HepG2 (cell line): ENCODE measurements around the gene XRCC2. TPM values are rescaled to one million over a fixed set of nuclear protein-coding genes. Genes with fewer than 3 reads are reported as not detected.

ENCODE experiments used
- ATAC-seq: fragments of 200-7000 bp; cut with Tn5 transposase; 3 replicates; pipeline ENCODE4 v1.9.1; 2020; ENCODE audit warnings: mild to moderate bottlenecking, moderate library complexity
- BruUV-seq: library from RNA; stranded (reverse); fragments of 400-500 nt; replicated peaks from 2 replicates; lab custom pipeline; 2021; lab: Mats Ljungman, UMichigan
- CTCF ChIA-PET: fragments of 300-600 bp; formaldehyde crosslinking; extraction: SDS; loops from one replicate; lab custom pipeline; 2021; ENCODE audit warnings: low total read pairs, inconsistent platforms, low intra/inter-chr PET ratio; lab: Yijun Ruan, JAX
- POLR2A ChIA-PET: fragments of 350-600 bp; sonication (Branson Sonifier 250); formaldehyde crosslinking; loops from one replicate; lab custom pipeline; 2020; ENCODE audit warnings: antibody characterized with exemption, inconsistent platforms; lab: Yijun Ruan, JAX
- DNase-seq: peaks from one replicate; pipeline ENCODE4 v3.0.0-alpha.2; 2015; ENCODE audit warnings: low spot score
- FAIRE-seq: peaks from 3 replicates; lab custom pipeline; 2011; peaks lifted over from hg19 to GRCh38; lab: Jason Lieb, UNC
- H2AFZ ChIP-seq: one replicate; pipeline ENCODE4 v1.6.1; 2011; ENCODE audit warnings: low read length, inconsistent platforms
- H3K27ac ChIP-seq: fragments of 300-600 bp; 3 replicates; pipeline ENCODE4 v1.8.0; 2011; ENCODE audit warnings: mixed run types, mild to moderate bottlenecking, mixed read lengths, low read length, inconsistent platforms; ENCODE audit not compliant: insufficient read depth; ENCODE audit errors: extremely low read length
- H3K27me3 ChIP-seq, 2 experiments: fragments of 200-600 bp in 1 of 2; 2 replicates in 1 of 2; 3 replicates in 1 of 2; pipeline versions ENCODE4 v1.6.0 to v1.8.0; 2011; ENCODE audit warnings: low read length in 2 of 2, mild to moderate bottlenecking in 2 of 2, moderate library complexity in 2 of 2, inconsistent platforms in 1 of 2; ENCODE audit not compliant: insufficient read depth in 2 of 2, control insufficient read depth in 1 of 2
- H3K36me3 ChIP-seq, 2 experiments: fragments of 200-600 bp in 1 of 2; replicated peaks in 1 of 2; 2 replicates in 1 of 2; 3 replicates in 1 of 2; pipeline versions ENCODE4 v1.5.1 to v1.8.0; 2011; ENCODE audit warnings: low read length in 2 of 2, inconsistent platforms in 1 of 2; ENCODE audit not compliant: insufficient read depth in 2 of 2, control insufficient read depth in 1 of 2
- H3K4me1 ChIP-seq: 2 replicates; pipeline ENCODE4 v1.5.1; 2012; ENCODE audit warnings: low read length, inconsistent platforms; ENCODE audit not compliant: insufficient read depth
- H3K4me2 ChIP-seq: 2 replicates; pipeline ENCODE4 v1.6.0; 2011; ENCODE audit warnings: low read depth, low read length, inconsistent platforms
- H3K4me3 ChIP-seq, 3 experiments: fragments of 200-600 bp in 1 of 3; sonication (generic), shearing (Covaris generic) in 1 of 3; replicated peaks in 1 of 3; 2 replicates each; pipeline ENCODE4 v1.5.1; 2011 to 2016; ENCODE audit warnings: low read length in 3 of 3, inconsistent platforms in 2 of 3, low read depth in 2 of 3, mild to moderate bottlenecking in 2 of 3, control low read depth in 1 of 3, mixed read lengths in 1 of 3; ENCODE audit not compliant: insufficient read depth in 1 of 3
- H3K79me2 ChIP-seq: one replicate; pipeline ENCODE4 v1.6.1; 2011; ENCODE audit warnings: low read length, inconsistent platforms; ENCODE audit not compliant: insufficient read depth
- H3K9ac ChIP-seq: 2 replicates; pipeline ENCODE4 v1.6.0; 2011; ENCODE audit warnings: mild to moderate bottlenecking, low read depth, low read length, inconsistent platforms; ENCODE audit not compliant: insufficient read depth
- H3K9me3 ChIP-seq: 2 replicates; pipeline ENCODE4 v1.5.1; 2012; ENCODE audit warnings: mild to moderate bottlenecking, low read length
- H4K20me1 ChIP-seq: 2 replicates; pipeline ENCODE4 v1.6.0; 2011; ENCODE audit warnings: inconsistent platforms, mild to moderate bottlenecking, low read length, moderate library complexity; ENCODE audit not compliant: insufficient read depth
- GMEB1 ChIP-seq: sonication (generic); formaldehyde crosslinking; IDR thresholded peaks from 2 replicates; pipeline ENCODE4 v1.5.1; 2020; ENCODE audit warnings: missing genetic modification reagents, mild to moderate bottlenecking, borderline replicate concordance
- HNF1A ChIP-seq, 2 experiments: sonication (generic) in 1 of 2; formaldehyde crosslinking in 1 of 2; IDR thresholded peaks; 2 replicates each; pipeline versions ENCODE4 v1.4.0 to v1.6.1; 2016 to 2020; ENCODE audit warnings: borderline replicate concordance in 1 of 2, low read depth in 1 of 2, mild to moderate bottlenecking in 1 of 2, missing genetic modification reagents in 1 of 2
- MEF2D ChIP-seq: sonication (generic); formaldehyde crosslinking; IDR thresholded peaks from 2 replicates; pipeline ENCODE4 v1.5.1; 2020; ENCODE audit warnings: mild to moderate bottlenecking, missing genetic modification reagents
- NCOA1 ChIP-seq: sonication (generic); formaldehyde crosslinking; IDR thresholded peaks from 2 replicates; pipeline ENCODE4 v1.9.0; 2021; ENCODE audit warnings: missing genetic modification reagents
- PRPF4 ChIP-seq: fragments of 200-400 bp; formaldehyde crosslinking; IDR thresholded peaks from 2 replicates; pipeline ENCODE4 v1.6.1; 2016; ENCODE audit warnings: low read length, low read depth; ENCODE audit not compliant: poor library complexity, severe bottlenecking
- RCOR2 ChIP-seq: IDR thresholded peaks from 2 replicates; pipeline ENCODE4 v1.6.1; 2016; ENCODE audit warnings: missing biosample characterization, missing genetic modification reagents
- STAT5B ChIP-seq: sonication (generic); formaldehyde crosslinking; IDR thresholded peaks from 2 replicates; pipeline ENCODE4 v1.4.0; 2020; ENCODE audit warnings: missing genetic modification reagents
- ZNF292 ChIP-seq: sonication (generic); formaldehyde crosslinking; IDR thresholded peaks from 2 replicates; pipeline ENCODE4 v1.8.1; 2022; ENCODE audit warnings: mild to moderate bottlenecking, low read depth, missing genetic modification reagents, borderline replicate concordance
- ZNF768 ChIP-seq: sonication (generic); formaldehyde crosslinking; IDR thresholded peaks from 2 replicates; pipeline ENCODE4 v1.4.0; 2020; ENCODE audit warnings: missing genetic modification reagents
- WGBS: methylation state at CpG from one replicate; pipeline ENCODE4 v1.1.6; 2017; ENCODE audit warnings: low lambda C conversion rate; 5-methylcytosine and 5-hydroxymethylcytosine counted together
- in situ Hi-C: cut with HindIII; loops from 2 replicates; pipeline ENCODE4 v1.10.0; 2017; ENCODE audit warnings: low pct_unique_long_range_greater_than_20kb; ENCODE audit not compliant: extremely low pct_ligation_motif_present
- intact Hi-C: fragments of 100-400 bp; cut with micrococcal nuclease; formaldehyde crosslinking; loops from one replicate; pipeline ENCODE4 v1.10.0; 2022; ENCODE audit not compliant: unreplicated experiment
- polyA plus RNA-seq, 8 experiments: library from polyadenylated mRNA; depleted of rRNA in 3 of 8; stranded (reverse) in 7 of 8; unstranded in 1 of 8; fragments of >200 nt; fragmentation: Illumina TruSeq in 4 of 8; extraction: Trizol in 4 of 8; gene quantifications; 2 replicates each; pipeline versions ENCODE4 v1.2.1 to v1.2.3, GENCODE V29; 2011 to 2016; ENCODE audit warnings: low read depth in 4 of 8, missing spikeins in 1 of 8, mixed read lengths in 1 of 8; ENCODE audit not compliant: insufficient read depth in 1 of 8
- total RNA-seq, 5 experiments: library from RNA; depleted of rRNA; stranded (reverse); fragments of >200 nt; fragmentation: Illumina TruSeq; extraction: Trizol; gene quantifications; 2 replicates each; pipeline ENCODE4 v1.2.3, GENCODE V29; 2016; ENCODE audit warnings: low read depth in 1 of 5
- TF ChIP-seq, protein P1 (sequence below): sonication (generic); formaldehyde crosslinking; IDR thresholded peaks from 2 replicates; pipeline ENCODE4 v1.4.0; 2020; ENCODE audit warnings: missing genetic modification reagents

XRCC2 gene
- total and polyA plus RNA-seq, 2 of the 13 experiments (the other 11 are each of a cell fraction or from before 2014, with no cell fraction given) = 3.8 to 14.5 TPM

DNA sequence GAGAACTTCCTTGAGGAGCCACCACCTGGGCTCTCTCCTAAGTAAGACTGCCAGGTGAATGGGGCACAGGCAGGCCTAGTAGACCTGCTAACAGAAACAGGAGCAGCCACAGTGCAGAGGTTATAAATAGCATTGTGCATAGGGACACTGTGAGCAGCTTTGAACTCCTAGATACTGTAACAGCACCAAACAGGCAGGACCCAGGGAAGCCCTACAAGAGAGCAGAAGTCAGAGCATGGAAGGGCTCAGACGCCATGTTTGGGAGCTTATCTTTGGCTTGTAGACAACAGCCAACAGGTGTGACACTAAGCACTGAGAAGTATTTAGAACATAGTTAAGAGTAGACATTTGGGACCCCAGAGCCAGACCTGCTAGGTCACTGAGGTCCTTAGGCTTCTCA is 14.5 kb downstream of the XRCC2 start (continued):
- TF ChIP-seq GMEB1 (CRISPR knock-in tag) = no peak
- TF ChIP-seq, protein P1, sequence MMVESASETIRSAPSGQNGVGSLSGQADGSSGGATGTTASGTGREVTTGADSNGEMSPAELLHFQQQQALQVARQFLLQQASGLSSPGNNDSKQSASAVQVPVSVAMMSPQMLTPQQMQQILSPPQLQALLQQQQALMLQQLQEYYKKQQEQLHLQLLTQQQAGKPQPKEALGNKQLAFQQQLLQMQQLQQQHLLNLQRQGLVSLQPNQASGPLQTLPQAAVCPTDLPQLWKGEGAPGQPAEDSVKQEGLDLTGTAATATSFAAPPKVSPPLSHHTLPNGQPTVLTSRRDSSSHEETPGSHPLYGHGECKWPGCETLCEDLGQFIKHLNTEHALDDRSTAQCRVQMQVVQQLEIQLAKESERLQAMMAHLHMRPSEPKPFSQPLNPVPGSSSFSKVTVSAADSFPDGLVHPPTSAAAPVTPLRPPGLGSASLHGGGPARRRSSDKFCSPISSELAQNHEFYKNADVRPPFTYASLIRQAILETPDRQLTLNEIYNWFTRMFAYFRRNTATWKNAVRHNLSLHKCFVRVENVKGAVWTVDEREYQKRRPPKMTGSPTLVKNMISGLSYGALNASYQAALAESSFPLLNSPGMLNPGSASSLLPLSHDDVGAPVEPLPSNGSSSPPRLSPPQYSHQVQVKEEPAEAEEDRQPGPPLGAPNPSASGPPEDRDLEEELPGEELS (CRISPR knock-in tag) = no peak
- no peak for TF ChIP-seq STAT5B (CRISPR knock-in tag)
- TF ChIP-seq, all 625 proteins: peak for 0

DNA sequence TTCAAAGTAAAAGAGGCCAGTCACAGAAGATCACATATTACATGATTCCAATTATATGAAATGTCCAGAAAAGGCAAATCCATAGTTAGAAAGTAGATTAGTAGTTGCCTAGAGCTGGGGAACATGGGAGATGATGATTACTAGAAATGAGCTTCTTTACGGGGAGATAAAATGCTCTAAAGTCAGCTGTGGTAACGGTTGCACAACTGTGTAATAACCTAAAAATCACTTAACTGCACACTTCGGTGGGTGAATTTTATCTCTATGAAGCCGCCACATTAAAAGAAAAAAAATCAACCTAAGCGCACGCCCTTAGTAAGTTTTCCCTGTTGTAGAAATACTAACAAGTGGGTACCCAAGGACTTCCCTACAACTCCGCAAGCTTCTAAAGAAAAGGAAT is 15.9 kb downstream of the XRCC2 start:
- no peak for ATAC-seq
- H3K9ac ChIP-seq = no peak overlapping the region
- CTCF ChIA-PET = no interaction called here
- no peaks in the 10 kb centered on the region for H4K20me1 ChIP-seq
- intact Hi-C loops (no loop called here), in situ Hi-C loops (no loop called here)
- no peak for DNase-seq
- no peak overlapping the region for H2AFZ ChIP-seq
- H3K4me2 ChIP-seq = no peak overlapping the region
- peaks cover 20% of the 10 kb centered on the region for H3K4me1 ChIP-seq
- no peak overlapping the region for H3K27ac ChIP-seq
- TF ChIP-seq ZNF768 = no peak
- no peak for TF ChIP-seq MEF2D (CRISPR knock-in tag)
- TF ChIP-seq NCOA1 = no peak
- TF ChIP-seq PRPF4 = no peak
- no peak for TF ChIP-seq ZNF292 (CRISPR knock-in tag)
- no peak for TF ChIP-seq HNF1A (IDR thresholded peaks at IDR 0.05; ENCODE audit: low read depth)
- no peak for TF ChIP-seq HNF1A (CRISPR knock-in tag; IDR thresholded peaks at IDR 0.05; ENCODE audit: borderline replicate concordance)
- TF ChIP-seq RCOR2 (CRISPR knock-in tag) = no peak
- TF ChIP-seq, all 625 proteins: peak for 0
- 97% methylated on average over 7 of the region's 7 CpGs for WGBS
- no peaks in the 10 kb centered on the region for H3K9me3 ChIP-seq
- POLR2A ChIA-PET = no interaction called here
- H3K27me3 ChIP-seq = no peaks in the 10 kb centered on the region
- H3K4me3 ChIP-seq = no peak overlapping the region
- peaks cover 2 to 31% of the 10 kb centered on the region in 2 experiments; a peak in 4 of 5 replicates for H3K36me3 ChIP-seq
- BruUV-seq = no TSS peak
- peaks cover 4% of the 10 kb centered on the region for H3K79me2 ChIP-seq
- FAIRE-seq = no peak
